Heart right ventricle (tissue), 16 donors: ENCODE measurements around the gene ACTN2. TPM values are rescaled to one million over a fixed set of nuclear protein-coding genes. Genes with fewer than 3 reads are reported as not detected.

Source experiments
- ATAC-seq, 8 donors: fragments of 200-7000 bp; cut with Tn5 transposase; one replicate each; pipeline ENCODE4 v1.9.1; 2020; ENCODE audit warnings: mild to moderate bottlenecking in 8 of 8, moderate library complexity in 8 of 8, moderate number of reproducible peaks in 1 of 8
- DNase-seq, 2 donors: peaks; one replicate each; pipeline ENCODE4 v3.0.0-alpha.2; 2020
- H3K27ac ChIP-seq, 10 donors: fragments of 200-600 bp; sonication (generic) in 2 of 10; one replicate each; pipeline versions ENCODE4 v1.5.0 to v1.8.0; 2020 to 2022; ENCODE audit warnings: mild to moderate bottlenecking in 3 of 10
- H3K27me3 ChIP-seq, 7 donors: fragments of 200-600 bp; one replicate each; pipeline ENCODE4 v1.8.0; 2021 to 2022; ENCODE audit warnings: mild to moderate bottlenecking in 2 of 7
- H3K36me3 ChIP-seq, 9 donors: fragments of 200-600 bp; sonication (generic) in 1 of 9; one replicate each; pipeline versions ENCODE4 v1.5.0 to v1.8.0; 2020 to 2022; ENCODE audit warnings: mild to moderate bottlenecking in 2 of 9
- H3K4me1 ChIP-seq, 9 donors: fragments of 200-600 bp; sonication (generic) in 1 of 9; one replicate each; pipeline versions ENCODE4 v1.5.0 to v1.8.0; 2020 to 2022; ENCODE audit warnings: mild to moderate bottlenecking in 4 of 9
- H3K4me3 ChIP-seq, 10 donors: fragments of 200-600 bp; sonication (generic) in 2 of 10; one replicate each; pipeline versions ENCODE4 v1.5.0 to v1.8.0; 2020 to 2022; ENCODE audit warnings: mild to moderate bottlenecking in 7 of 10, moderate library complexity in 2 of 10
- H3K9me3 ChIP-seq, 11 donors: fragments of 200-600 bp in 10 of 11; sonication (generic) in 2 of 11; one replicate each; pipeline versions ENCODE4 v1.5.0 to v1.8.0; 2013 to 2022; ENCODE audit warnings: mild to moderate bottlenecking in 2 of 11, control low read depth in 1 of 11, moderate library complexity in 1 of 11
- WGBS, 2 donors: extraction: QIAGEN DNeasy Blood & Tissue Kit; methylation state at CpG; one replicate each; pipeline ENCODE4 v1.1.7; 2013; ENCODE audit warnings: inconsistent platforms in 1 of 2; 5-methylcytosine and 5-hydroxymethylcytosine counted together
- intact Hi-C, 10 donors: fragments of 100-400 bp; cut with DNase I; formaldehyde crosslinking; loops; one replicate each; pipeline versions ENCODE4 v1.11.1 to v1.14.2; 2022
- polyA plus RNA-seq, 2 donors: library from polyadenylated mRNA; stranded (reverse); fragments of 200-250 nt; gene quantifications; one replicate each; pipeline ENCODE4 v1.2.3, GENCODE V29; 2013
- total RNA-seq, 10 donors: library from RNA; stranded (reverse); fragmentation: NEBNext Ultra II Directional in 3 of 10; extraction: Animal tissue kit (Norgen Biotek cat#: 25700) in 3 of 10; gene quantifications; one replicate each; pipeline versions ENCODE4 v1.2.1 to v1.2.4, GENCODE V29; 2021 to 2023
- TF ChIP-seq, protein P1 (sequence below), 9 donors: fragments of 200-600 bp; sonication (generic) in 2 of 9; IDR thresholded peaks; one replicate each; pipeline versions ENCODE4 v1.5.0 to v1.8.0; 2021 to 2022; ENCODE audit warnings: antibody characterized with exemption in 9 of 9, mild to moderate bottlenecking in 5 of 9, moderate library complexity in 1 of 9
- donor health status: Arrhythmogenic right ventricular cardiomyopathy.
- donor health status: ischemic (EF 13 %, LVEDD 7.1; RV severe dilation, severe dysfunction).
- donor health status: healthy with polysubstance abuse.
- donor health status: DM: no; HTN: yes; CAD: no.
- donor health status: DM: no; HTN: no; CAD: no.
- donor health status: ischemic (EF 25% LVEDD 6.9; RV normal size, moderate dysfunction).
- donor health status: ischemic (EF 25% LVEDD 5.7; RV mildly dilated, moderate dysfunction).
- donor health status: healthy.
- donor health status: DM: yes; HTN: yes; CAD: no.
- donor health status: Ischemic cardiomyopathy.
- donor health status: ischemic (EF 35%, LVEDD 5.7; RV mildly dilated, moderate dysfunction).
- donor health status: nonischemic (EF 11% LVEDD 7.7; RV severe dilation, severe dysfunction).
- donor health status: DM: yes; HTN: yes; CAD: no.
- donor health status: PGD.
- donor health status: ischemic (EF 29% LVEDD 5.4; RV normal size, mild dysfunction).
- donor health status: nonischemic (EF 23%, LVEDD 6.1; RV moderate dilation, normal function).

ACTN2 gene
- total and polyA plus RNA-seq, 12 donors: 599 to 4,290 (median 3,278) TPM

DNA sequence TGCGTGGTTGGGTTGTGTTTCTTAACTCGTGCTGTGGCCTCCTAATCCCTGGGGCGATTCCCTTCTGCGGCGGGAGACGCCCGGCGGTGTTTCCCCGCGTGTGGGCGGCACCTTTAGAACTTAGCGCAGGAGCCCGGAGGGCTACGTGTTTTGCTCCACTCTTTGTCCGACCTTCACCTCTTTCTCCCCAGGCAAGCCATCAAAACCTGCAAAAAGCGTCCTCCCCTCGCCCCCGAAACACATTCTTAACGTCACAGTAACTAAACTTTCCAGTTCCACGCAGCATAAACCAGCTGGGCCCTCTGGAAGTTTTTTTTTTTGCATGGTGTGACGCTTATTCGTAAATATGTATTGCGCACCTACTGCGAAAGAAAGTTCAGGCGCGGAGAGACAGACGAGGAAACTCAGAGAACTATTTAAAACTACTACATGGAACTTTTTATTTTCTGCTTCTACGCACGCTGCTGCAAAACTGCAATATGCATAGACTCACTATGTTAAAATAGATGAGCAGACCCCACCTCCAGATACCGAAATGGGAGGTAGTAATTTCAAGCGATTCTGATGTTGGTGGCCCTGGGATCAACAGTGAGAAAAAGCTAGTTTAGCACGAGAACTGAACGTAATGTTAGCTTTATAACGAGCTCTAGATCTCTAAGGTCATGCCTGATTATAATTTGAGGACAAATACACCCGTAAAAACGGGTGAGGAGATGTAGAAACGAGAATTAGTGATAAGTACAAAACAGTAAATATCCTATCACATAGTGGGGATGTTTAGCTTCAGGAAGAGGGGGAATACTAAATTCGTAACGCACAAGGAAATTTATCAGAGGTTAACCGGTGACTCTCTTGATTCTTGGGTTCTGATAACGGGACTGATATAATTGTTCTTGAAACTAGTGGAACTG is 109.7 kb downstream of the ACTN2 start:
- Histone ChIP-seq H3K36me3 (peaks cover 0 to 13% (median 0%) of the 10 kb centered on the region in 9 donors), H3K4me1 (peaks cover 0 to 53% (median 39%) of the 10 kb centered on the region in 9 donors), H3K27ac (peak overlapping the region; percentile 85 to 97 (median 94)), H3K9me3 (no peaks in the 10 kb centered on the region), H3K4me3 (peak overlapping the region; percentile 65 to 98 (median 89)), H3K27me3 (peaks cover 0 to 5% (median 0%) of the 10 kb centered on the region in 7 donors)
- peak in 1 of 2 donors; percentile 34 for DNase-seq
- 1% methylated on average over 41 of the region's 41 CpGs for WGBS, 2 donors
- ATAC-seq: peak; percentile 13 to 58 (median 36)
- intact Hi-C loops: loop anchor here in 6 of 10 donors (10.0 kb wide), 3 partner anchors 69 to 511 kb away; partner anchors contain the start of genes HEATR1 (in 5 of the 6) and ERO1B (in 3 of the 6)
- TF ChIP-seq, protein P1, sequence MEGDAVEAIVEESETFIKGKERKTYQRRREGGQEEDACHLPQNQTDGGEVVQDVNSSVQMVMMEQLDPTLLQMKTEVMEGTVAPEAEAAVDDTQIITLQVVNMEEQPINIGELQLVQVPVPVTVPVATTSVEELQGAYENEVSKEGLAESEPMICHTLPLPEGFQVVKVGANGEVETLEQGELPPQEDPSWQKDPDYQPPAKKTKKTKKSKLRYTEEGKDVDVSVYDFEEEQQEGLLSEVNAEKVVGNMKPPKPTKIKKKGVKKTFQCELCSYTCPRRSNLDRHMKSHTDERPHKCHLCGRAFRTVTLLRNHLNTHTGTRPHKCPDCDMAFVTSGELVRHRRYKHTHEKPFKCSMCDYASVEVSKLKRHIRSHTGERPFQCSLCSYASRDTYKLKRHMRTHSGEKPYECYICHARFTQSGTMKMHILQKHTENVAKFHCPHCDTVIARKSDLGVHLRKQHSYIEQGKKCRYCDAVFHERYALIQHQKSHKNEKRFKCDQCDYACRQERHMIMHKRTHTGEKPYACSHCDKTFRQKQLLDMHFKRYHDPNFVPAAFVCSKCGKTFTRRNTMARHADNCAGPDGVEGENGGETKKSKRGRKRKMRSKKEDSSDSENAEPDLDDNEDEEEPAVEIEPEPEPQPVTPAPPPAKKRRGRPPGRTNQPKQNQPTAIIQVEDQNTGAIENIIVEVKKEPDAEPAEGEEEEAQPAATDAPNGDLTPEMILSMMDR (IDR thresholded peaks at IDR 0.05): no peak

DNA sequence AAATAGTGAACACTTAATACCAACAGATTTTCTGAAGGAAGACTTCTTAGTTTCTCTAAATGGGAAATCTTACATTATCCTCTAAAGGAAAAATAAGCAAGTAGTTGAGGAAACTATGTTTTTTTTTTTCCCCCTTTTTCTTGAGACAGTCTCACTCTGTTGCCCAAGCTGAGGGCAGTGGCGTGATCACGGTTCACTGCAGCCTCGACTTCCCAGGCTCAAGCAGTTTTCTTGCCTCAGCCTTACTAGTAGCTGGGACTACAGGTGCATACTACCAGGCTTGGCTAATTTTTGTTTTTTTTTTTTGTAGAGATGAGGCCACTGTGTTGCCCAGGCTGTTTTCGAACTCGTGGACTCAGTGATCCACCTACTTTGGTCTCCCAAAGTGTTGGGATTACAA is 112.7 kb downstream of the ACTN2 start:
- ATAC-seq (no peak), DNase-seq (no peak)
- H3K27ac ChIP-seq: peak overlapping the region in 3 of 10 donors; percentile 0 to 35 (median 29)
- H3K4me1 ChIP-seq: peaks cover 0 to 77% (median 53%) of the 10 kb centered on the region in 9 donors
- peaks cover 0 to 20% (median 0%) of the 10 kb centered on the region in 9 donors for H3K36me3 ChIP-seq
- no peaks in the 10 kb centered on the region for H3K9me3 ChIP-seq
- no peaks in the 10 kb centered on the region for H3K27me3 ChIP-seq
- TF ChIP-seq, protein P1 (IDR thresholded peaks at IDR 0.05): no peak
- WGBS, 2 donors: 93 to 94% methylated on average over 5 of the region's 5 CpGs
- no peak overlapping the region for H3K4me3 ChIP-seq
- intact Hi-C loops: loop anchor here in 6 of 10 donors (10.0 kb wide), 3 partner anchors 66 to 514 kb away; partner anchors contain the start of genes HEATR1 (in 5 of the 6) and ERO1B (in 3 of the 6)

DNA sequence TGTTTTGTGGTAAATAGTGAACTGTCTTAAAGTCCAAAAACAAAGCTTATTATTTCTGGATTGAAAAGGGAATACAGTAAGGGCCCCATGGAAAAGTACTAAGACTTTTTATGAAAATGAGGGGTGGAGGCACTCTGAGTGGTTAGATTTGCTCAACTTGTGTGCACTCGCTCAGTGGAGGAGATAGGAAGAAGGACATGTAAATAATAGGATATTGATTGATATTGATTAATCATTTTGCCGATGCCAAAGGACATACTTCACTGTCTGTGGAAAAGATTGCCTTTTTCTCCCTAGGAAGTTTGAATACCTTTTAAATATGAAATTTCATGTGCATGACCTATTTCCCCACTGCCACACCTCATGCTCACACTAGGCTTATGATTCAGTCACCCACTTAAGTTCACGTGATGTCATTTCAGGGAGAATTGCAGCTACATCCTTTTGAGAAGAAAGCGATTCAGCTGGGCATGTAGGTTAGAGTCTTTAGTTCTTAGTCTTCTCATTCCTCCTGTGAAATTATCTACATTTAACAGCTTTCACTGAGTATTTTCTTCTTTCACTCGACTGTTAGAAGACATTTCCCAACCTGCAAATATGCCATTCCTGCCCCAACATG is 113.8 kb downstream of the ACTN2 start:
- intact Hi-C loops: no loop called here
- no peak overlapping the region for H3K4me3 ChIP-seq
- peaks cover 0 to 73% (median 54%) of the 10 kb centered on the region in 9 donors for H3K4me1 ChIP-seq
- H3K36me3 ChIP-seq: peaks cover 0 to 31% (median 0%) of the 10 kb centered on the region in 9 donors
- H3K27me3 ChIP-seq: no peaks in the 10 kb centered on the region
- no peak overlapping the region for H3K27ac ChIP-seq
- TF ChIP-seq, protein P1 (IDR thresholded peaks at IDR 0.05): no peak
- ATAC-seq: no peak
- DNase-seq: no peak
- 74 to 87% methylated on average over 5 of the region's 5 CpGs for WGBS, 2 donors
- no peaks in the 10 kb centered on the region for H3K9me3 ChIP-seq

DNA sequence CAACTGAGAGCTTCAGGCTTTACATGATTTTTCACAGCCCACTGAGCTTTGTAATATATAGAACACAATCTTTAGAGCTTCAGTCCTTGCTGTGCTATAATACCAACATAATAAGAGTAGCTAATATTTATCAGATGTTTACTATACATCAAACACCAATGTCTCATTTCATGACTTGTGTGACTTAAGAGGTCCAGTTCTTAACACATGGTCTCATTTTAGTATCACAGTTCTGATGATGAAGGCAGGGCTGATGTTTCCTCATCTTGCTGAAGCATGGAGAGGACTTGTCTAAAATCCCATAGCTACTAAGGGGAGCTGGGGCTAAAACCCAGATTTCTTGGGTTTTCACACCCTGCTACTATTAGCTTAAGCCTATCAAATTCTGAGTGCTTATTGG is 114.3 kb downstream of the ACTN2 start:
- DNase-seq: no peak
- TF ChIP-seq, protein P1 (IDR thresholded peaks at IDR 0.05): no peak
- intact Hi-C loops: no loop called here
- Histone ChIP-seq H3K36me3 (peaks cover 0 to 36% (median 0%) of the 10 kb centered on the region in 9 donors), H3K4me3 (no peak overlapping the region), H3K9me3 (no peaks in the 10 kb centered on the region), H3K27ac (no peak overlapping the region), H3K27me3 (no peaks in the 10 kb centered on the region), H3K4me1 (peaks cover 0 to 73% (median 54%) of the 10 kb centered on the region in 9 donors)
- ATAC-seq: no peak
